Stimulated activated CD4-positive, alpha-beta T cell treated with anti-CD3 and anti-CD28 coated beads, Interleukin-15, amount 100 ng/mL, for 24 hours (primary cell): ENCODE data around the gene FNDC8.
A peak's percentile ranks its signal among the peaks of the same experiment; 100 is the strongest.
"Not testable (repeated sequence)": the region's sequence is repeated elsewhere in the genome, so short reads cannot be mapped to it uniquely, and the experiment has no call there.

ENCODE experiments used
- DNase-seq: peaks from one replicate; pipeline ENCODE4 v3.0.0-alpha.2; 2020

The FNDC8 gene

DNA sequence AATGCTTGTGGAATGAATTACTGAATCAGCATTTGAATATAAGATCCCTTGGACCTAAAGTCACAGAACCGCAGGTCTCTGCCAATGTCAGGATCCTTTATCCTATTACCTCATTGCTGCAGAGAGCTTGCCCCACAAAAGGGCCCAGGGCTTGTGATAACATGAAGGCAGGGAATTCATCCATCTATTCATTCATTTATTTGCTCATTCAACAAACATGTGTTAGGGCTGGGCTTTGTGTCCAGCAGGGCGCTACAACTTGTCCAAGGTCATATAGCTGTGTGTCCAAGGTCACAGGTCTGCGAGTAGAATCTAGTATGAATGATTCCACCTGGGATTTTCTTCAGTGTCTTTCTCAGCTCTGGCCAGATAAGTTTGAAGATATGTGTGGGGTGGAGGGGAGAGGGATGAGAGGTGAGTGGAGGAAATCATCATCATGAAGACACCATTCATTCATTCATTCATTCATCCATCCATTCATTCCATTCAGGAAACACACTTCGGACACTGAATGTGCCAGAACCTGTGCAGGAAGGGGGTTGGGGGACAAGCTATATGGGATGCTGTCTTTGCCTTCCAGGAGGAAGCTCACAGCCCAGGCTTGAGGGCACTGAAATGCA, 24.9 kb downstream of the FNDC8 start:
- no peak for DNase-seq

DNA sequence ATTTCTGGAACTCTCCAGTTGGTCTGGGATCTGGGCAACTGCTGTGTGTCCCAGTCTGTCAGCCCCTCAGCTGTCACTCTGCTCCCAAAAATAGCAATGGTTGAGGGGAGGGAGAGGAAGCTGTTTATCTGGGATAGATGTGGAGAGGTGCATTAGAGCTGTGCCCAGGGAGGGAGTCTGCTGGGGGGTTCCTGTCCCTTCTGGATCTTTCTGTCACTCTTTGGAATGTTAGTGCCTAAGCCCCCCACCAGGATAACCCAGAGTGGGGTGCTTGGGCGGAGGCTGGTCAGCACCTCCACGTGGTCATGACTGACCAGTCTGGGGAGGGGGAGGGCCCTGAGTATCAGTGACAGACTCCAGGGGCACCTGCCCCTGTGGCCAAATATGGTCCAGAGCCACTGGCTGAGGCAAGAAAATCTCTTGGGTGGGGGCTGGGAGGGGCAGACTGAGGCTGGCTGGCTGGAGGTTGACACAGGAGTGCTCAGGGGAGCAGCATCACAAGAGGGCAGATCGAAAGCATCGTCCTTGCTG, 26.0 kb downstream of the FNDC8 start, which contains the start of gene UNC45B:
TSS of gene UNC45B (plus strand) at position 443 of the 531 bp plus-strand sequence. CDS start 447 bp downstream, outside the sequence.
- DNase-seq = no peak

DNA sequence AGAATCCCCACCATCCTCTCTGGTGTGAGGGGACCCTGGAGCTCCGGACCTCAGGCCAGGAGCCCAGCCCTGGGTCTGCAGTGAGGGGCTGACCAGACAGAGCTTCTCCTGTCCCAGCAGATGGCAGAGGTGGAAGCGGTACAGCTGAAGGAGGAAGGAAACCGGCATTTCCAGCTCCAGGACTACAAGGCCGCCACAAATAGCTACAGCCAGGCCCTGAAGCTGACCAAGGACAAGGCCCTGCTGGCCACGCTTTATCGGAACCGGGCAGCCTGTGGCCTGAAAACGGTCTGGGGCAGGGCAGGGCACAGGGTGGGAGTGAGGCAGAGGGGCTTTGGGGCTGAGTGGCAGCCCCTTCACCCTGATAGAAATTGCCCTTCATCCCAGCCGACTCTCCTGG, 26.7 kb downstream of the FNDC8 start:
- DNase-seq = no peak

DNA sequence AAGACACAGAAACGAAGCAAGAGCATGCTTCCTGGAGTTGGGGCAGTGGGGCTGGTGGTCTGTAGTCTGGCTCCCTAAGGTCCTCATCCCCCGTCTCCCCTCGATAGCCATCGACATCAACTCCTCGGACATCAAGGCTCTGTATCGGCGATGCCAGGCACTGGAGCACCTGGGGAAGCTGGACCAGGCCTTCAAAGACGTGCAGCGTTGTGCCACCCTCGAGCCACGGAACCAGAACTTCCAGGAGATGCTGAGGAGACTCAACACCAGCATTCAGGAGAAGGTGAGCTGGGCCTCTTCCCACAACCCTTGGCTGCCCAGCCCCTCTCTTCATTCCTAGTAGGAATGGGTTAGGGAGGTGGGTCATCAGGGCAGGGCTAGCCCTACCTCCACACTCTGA, 28.5 kb downstream of the FNDC8 start:
- no peak for DNase-seq

DNA sequence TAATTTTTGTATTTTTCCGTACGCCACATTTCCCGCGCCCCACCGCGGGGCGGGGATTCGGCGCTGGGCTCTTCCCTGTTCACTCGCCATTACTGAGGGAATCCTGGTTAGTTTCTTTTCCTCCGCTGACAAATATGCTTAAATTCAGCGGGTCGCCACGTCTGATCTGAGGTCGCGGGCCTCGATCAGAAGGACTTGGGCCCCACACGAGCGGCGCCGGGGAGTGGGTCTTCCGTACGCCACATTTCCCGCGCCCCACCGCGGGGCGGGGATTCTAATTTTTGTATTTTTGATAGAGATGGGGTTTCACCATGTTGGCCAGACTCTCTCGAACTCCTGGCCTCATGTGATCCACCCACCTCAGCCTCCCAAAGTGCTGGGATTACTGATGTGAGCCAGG, 29.7 kb downstream of the FNDC8 start:
- not testable (repeated sequence) for DNase-seq

DNA sequence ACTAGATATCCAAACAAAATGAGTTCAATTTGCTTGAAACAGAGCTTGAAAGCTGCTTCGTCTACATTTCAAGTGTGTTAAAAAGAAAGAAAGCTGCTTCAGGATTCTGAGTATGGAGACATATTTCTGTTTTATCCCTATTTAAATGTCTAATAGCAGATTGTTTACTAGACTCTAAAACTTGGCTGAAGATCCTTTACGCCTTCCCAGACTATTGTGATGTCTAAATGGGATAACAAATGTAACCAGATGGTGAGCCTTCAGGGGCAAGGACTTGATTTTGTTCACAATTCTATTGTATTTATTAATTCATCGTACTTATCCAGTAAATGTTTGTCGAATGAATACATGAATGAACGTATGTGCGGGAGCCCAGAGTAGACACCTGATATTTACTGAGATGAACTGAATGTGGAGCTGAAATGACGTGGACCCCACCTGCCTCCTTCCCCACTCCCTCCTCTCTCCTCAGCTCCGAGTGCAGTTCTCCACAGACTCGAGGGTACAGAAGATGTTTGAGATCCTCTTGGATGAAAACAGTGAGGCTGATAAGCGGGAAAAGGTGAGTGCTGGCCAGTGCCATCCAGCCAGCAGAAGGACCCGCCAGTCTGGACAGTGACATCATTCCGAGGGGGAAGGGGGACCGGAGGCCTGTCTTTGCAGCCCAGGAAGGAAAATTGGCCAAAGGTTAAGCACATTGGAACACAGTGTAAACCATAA, 31.2 kb downstream of the FNDC8 start:
- DNase-seq = no peak

DNA sequence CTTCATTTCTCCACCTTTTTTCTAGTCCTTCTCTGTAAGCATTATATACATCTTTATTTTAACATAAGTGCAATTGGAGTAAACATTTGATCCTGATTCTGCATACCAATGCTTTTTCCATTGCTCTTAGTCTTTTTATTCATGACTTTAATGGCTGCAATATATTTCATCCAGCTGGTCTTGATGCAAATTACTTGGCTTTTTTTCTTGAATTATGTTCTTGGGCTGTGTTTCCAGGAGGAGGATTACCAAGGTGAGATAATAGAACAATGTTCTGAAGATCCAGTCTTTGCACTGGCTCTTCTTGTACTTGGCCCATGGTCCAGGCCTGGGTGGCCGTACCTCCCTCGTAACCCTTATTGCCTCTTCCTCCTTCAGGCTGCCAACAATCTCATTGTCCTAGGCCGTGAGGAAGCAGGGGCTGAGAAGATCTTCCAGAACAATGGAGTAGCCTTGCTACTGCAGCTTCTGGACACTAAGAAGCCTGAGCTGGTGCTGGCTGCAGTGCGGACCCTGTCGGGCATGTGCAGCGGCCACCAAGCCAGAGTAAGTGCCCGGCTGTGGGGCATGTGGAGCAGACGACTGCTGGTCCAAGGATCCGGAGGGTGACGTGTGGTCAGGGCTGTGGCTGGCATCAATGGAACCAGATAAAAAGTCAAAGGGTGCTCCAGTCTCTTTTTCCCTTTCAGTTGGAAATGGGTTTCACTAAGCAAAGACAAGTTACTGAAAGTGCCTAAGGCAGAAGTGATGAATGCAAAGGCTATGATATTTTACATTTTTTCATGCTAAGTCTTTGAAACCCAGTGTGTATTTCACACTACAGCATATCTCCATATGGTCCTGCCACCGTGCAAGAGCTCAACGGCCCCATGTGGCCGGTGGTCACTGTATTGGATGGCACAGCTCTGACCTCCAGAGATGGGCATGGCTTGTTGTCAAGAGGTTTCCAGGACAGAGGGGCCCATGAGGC, 33.1 kb downstream of the FNDC8 start:
- no peak for DNase-seq

DNA sequence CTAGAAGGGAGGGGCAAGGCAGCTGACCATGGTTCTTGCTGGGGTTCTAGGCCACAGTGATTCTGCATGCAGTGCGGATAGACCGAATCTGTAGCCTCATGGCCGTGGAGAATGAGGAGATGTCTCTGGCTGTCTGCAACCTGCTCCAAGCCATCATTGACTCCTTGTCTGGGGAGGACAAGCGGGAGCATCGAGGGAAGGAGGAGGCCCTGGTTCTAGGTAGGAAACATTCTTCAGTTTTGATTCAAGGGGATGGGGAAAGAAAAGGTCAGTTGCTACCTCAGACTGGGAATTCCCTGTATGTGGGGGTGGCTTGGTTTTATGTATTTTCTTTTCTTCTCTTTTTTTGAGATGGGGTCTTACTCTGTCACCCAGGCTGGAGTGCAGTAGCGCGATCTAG, 33.8 kb downstream of the FNDC8 start:
- no peak for DNase-seq

DNA sequence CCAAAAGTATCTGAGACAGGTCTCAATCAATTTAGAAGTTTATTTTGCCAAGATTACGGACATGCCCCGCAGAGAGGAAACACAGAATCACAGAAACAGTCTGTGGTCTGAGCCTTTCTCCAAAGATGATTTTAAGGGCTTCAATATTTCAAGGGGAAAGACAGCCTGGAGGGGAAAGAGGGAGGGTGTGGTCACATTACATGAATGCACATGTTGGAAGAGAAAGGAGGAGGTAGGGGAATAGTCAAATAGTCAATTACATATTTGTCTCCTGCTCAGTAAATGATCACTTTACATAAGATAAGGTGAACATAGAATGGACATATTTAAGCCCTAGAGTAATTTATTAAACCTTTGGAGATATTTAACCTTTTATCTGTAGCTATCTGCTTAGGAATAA, 38.5 kb downstream of the FNDC8 start:
- DNase-seq = no peak

DNA sequence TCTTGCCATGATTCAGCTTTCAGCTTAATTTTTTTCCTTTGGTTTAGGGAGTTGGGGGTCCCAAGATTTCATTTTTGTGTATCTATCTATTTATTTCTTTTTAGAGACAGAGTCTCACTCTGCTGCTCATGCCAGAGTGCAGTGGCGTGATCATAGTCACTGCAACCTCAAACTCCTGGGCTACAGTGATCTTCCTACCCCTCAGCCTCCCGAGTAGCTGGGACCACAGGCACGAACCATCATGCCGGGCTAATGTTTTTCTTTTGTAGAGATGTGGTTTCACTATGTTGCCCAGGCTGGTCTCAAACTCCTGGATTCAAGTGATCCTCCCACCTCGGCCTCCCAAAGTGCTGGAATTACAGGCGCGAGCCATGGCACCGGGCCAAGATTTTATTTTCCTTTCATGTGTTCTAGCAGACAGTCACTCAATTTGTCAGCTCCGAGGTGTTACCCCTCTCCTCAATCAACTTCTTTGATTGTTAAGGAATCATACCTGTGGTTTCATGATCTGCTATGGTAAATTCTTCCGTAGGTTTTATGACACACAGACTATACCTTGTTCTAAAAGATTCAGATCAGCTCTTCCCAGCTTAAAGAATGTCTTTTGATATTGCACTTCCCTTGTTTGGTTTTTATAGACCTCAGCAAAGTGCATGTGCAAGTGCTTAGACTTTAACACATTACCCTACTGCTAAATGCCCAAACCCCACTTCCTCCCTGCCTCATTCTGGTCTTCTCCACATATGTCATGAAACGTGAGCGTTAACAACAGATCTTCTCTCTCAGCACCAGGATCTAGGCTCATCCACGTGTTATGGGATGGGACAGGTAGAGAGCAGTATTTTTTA, 39.2 kb downstream of the FNDC8 start:
- DNase-seq = peak; percentile 34

DNA sequence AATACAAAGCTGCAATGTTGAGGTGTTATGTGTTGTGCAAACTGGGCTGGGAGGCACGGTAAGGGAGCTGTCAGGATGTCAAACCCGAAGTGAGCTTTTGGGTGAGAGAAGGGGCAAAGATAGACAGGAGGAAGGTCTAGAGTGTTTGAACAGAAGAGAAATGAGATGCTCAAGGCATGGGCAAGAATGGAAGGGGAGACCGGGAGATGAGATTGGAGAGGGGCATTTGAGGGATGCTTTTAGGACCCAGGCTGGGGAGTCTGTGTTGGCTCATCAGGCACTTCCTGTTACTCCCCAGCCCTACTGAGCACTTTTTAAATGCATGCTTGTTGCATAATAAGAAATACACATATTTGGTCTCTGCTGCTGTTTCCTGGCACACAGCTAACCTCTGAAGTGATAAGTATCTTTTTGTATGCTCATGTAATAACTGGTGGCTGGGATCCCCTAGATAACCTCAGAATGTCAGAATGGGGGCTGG, 39.9 kb downstream of the FNDC8 start:
- no peak for DNase-seq

DNA sequence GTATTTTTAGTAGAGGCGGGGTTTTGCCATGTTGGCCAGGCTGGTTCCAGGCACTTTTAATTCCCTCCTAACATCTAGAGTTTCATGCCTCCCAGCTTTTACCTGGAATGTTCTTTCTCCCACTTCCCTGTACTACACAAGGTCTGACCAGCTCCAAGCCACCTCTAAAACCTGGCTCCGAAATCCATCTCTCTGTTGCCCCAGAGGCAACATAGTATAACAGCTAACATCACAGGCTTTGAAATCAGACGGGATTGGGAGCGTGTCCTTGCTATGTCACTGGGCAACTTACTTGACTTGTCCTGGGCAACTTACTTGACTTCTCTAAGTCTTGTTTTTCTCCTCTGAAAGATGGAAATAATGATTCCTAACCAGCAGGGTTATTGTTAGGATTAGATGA, 41.3 kb downstream of the FNDC8 start:
- no peak for DNase-seq

DNA sequence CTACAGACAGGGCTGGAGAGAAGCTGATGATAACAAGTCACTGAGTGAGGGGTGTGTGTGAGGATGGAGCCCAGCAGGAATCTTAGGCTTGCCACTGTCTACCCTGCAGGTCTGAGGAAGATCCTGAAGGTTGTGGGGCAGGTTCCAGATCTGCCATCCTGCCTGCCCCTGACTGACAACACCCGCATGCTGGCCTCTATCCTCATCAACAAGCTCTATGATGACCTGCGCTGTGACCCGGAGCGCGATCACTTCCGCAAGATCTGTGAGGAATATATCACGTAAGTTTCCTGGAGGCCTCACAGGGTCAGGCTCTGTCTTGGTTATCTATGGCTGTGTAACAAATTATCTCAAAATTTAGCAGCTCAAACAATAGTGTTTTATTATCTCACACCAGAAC, 42.5 kb downstream of the FNDC8 start:
- no peak for DNase-seq

DNA sequence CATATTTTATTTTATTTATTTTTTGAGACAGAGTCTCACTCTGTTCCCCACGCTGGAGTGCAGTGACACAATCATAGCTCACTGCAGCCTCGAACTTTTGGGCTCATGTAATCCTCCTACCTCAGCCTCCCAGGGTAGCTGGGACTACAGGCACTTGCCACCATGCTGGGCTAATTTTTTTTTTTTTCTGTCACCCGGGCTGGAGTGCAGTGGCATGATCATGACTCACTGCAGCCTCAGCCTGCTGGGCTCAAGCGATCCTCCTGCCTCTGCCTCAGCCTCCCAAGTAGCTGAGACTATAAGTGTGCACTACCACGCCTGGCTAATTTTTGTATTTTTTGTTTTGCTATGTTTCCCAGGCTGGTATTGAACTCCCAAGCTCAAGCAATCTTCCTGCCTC, 43.3 kb downstream of the FNDC8 start:
- no peak for DNase-seq

DNA sequence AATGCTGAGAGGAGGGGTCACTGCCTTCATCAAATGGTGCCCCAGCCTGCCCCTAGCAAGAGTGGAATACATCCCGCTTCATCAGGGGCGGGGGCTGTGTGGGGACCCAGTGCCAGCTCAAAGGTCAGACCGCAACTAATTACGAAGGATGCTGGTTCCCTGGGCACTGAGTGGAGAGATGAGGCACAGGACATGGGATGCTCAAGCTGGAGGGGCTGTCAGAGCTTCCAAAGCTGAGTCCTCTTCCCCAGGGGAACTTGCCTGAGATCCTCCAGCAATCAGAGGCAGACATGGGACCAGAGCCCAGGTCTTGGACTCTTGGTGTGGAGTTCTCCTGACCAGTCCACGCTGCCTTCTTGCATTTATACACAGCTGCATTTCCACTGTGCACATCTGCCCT, 45.1 kb downstream of the FNDC8 start:
- DNase-seq = no peak

DNA sequence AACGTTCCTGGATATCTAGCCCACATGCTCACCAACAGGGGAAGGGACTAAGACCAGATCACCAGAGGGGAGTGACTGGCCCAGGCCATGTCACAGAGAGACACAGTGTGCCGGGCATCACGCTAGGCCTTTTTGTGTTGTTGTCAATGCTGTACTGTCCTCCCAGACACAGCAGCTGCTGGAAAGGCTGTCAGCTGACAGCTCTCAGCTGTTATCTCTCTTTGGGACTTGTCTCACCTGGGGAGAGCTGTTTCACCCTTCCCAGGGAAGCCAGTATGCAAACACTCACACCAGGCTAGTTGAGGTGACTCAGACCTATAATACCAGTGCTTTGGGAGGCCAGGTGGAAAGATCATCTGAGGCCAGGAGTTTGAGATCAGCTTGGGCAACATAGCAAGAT, 45.6 kb downstream of the FNDC8 start:
- DNase-seq = no peak

DNA sequence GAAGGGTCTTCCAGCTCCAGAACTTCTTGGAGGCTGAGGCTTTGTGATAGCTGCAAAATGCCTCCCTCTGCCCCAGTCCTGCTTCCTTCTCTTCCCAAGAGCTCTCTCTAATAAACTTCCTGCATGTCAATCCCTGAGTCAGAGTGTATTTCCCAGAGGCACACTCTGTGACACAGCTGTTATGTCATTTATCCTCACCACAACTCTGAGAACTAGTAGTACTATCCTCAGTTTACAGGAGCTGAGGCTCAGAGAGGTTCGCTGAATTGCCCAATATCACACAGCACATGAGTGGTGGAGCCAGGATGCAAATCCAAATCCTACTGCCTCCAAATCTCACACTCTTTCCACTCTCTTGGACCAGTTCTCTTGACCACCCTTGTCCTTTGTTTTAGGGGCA, 46.3 kb downstream of the FNDC8 start:
- DNase-seq = no peak

DNA sequence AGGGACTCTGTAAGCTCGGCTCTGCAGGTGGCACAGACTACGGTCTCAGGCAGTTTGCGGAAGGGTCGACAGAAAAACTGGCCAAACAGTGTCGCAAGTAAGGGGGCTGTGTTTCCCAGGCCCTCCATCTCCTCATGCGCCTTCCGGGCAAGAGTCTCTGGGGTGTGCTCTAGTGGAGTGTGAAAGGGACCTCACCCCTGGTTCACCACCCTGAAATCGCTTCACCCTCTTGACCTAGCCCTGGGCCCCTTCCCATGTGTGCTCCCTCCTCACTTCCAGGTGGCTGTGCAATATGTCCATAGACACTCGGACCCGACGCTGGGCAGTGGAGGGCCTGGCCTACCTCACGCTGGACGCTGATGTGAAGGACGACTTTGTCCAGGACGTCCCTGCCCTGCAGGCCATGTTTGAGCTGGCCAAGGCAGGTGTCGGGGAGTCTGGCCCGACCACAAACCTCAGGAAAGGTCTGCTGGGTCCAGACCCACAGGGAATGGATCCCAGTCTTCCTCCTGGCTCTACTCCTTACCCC, 48.5 kb downstream of the FNDC8 start:
- DNase-seq = no peak

DNA sequence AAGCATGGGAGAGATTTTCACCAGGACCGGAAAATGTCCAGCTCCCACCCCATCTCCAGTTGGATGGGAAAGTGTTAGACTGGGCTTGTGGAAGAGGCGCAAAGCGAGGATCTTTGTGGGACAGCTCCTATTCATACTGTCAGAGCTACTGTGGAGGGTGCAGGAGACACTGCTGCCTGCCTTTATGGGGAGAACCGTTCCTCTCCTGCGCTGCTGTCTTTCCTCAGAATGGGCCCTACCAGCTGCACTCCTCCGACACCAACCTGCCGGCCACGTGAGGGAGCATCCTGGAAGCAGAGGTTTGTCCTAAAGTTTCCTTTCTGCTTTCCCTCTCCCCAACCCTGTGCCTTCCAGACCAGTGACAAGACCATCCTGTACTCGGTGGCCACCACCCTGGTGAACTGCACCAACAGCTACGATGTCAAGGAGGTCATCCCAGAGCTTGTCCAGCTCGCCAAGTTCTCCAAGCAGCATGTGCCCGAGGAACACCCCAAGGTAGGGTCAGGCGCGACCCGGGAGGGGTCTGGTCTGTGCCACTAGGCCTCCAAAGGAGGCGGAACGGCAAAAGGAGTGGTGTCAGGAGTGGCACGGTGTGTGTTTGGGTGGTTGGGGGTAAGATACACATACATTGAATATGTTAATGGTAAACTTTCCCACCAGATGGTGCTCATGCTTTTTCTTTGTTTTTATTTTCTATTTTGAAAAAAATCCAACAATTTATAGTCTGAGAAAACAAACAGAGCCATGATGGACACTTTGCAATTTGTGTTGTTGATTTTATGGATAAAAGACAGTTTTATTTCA, 49.8 kb downstream of the FNDC8 start:
- DNase-seq = no peak

DNA sequence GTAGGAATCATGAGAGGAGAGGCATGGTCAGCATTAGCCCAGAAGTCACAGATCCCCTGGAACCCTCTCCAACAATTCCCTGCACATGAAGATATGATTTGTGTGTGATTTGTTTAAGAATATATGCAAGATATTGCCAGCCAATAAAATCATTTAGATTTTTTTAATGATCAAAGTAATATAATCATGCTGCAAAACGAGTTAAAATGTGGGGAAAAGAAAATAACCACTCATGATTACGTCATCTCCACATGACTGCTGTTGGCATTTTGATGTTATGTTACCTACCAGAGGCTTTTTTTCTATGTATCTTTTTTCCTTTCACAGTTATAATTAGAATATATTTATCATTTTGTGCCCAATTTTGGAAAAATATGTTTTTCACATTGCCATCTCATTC, 50.4 kb downstream of the FNDC8 start:
- no peak for DNase-seq

DNA sequence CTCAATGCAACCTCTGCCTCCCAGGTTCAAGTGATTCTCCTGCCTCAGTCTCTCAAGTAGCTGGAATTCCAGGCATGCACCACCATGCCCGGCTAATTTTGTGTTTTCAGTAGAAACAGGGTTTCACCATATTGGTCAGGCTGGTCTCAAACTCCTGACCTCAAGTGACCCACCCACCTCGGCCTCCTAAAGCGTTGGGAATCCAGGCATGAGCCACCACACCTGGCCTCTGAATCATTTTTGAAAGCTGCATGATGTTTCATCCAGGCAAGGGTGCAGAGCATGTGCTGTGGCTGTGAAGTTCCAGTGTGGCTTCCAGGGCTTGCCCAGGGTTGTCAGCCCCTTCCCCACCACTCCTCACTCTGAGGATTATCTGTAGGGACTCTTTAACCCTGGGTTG, 50.9 kb downstream of the FNDC8 start:
- DNase-seq = not testable (repeated sequence)
